DND-41 (cell line): ENCODE results near the gene MORN5.

ENCODE experiments used
- ATAC-seq: fragments of 200-7000 bp; cut with Tn5 transposase; 3 replicates; pipeline ENCODE4 v1.9.1; 2021; ENCODE audit warnings: low read depth; ENCODE audit not compliant: insufficient read depth
- DNase-seq: peaks from one replicate; pipeline ENCODE4 v3.0.0-alpha.2; 2020
- H2AFZ ChIP-seq: 2 replicates; pipeline ENCODE4 v1.6.0; 2012; ENCODE audit warnings: low read depth, low read length
- H3K27ac ChIP-seq: 2 replicates; pipeline ENCODE4 v1.5.1; 2012; ENCODE audit warnings: low read length, inconsistent platforms
- H3K27me3 ChIP-seq: fragments of 200-600 bp; sonication (generic); 2 replicates; pipeline ENCODE4 v1.6.0; 2012; ENCODE audit warnings: low read length, mild to moderate bottlenecking, inconsistent platforms; ENCODE audit not compliant: insufficient read depth, poor library complexity
- H3K36me3 ChIP-seq: 2 replicates; pipeline ENCODE4 v1.5.1; 2012; ENCODE audit warnings: low read length, inconsistent platforms; ENCODE audit not compliant: insufficient read depth
- H3K4me1 ChIP-seq: 2 replicates; pipeline ENCODE4 v1.5.1; 2012; ENCODE audit warnings: mild to moderate bottlenecking, low read length; ENCODE audit not compliant: insufficient read depth
- H3K4me2 ChIP-seq: 2 replicates; pipeline ENCODE4 v1.6.0; 2012; ENCODE audit warnings: mild to moderate bottlenecking, moderate library complexity, low read length, inconsistent platforms; ENCODE audit not compliant: insufficient read depth
- H3K4me3 ChIP-seq, 2 experiments: fragments of 200-600 bp in 1 of 2; shearing (Covaris generic) in 1 of 2; 2 replicates each; pipeline ENCODE4 v1.5.1; 2012 to 2016; ENCODE audit warnings: inconsistent platforms in 2 of 2, low read length in 2 of 2, mild to moderate bottlenecking in 2 of 2, low read depth in 1 of 2, moderate library complexity in 1 of 2
- H3K79me2 ChIP-seq: 2 replicates; pipeline ENCODE4 v1.6.0; 2012; ENCODE audit warnings: low read length, inconsistent platforms; ENCODE audit not compliant: insufficient read depth
- H3K9ac ChIP-seq: 2 replicates; pipeline ENCODE4 v1.6.0; 2012; ENCODE audit warnings: low read depth, mild to moderate bottlenecking, inconsistent platforms, low read length, moderate library complexity
- H3K9me3 ChIP-seq: 2 replicates; pipeline ENCODE4 v1.5.1; 2012; ENCODE audit warnings: low read length, moderate library complexity, mild to moderate bottlenecking, inconsistent platforms; ENCODE audit not compliant: insufficient read depth, severe bottlenecking
- H4K20me1 ChIP-seq: 2 replicates; pipeline ENCODE4 v1.6.0; 2012; ENCODE audit warnings: low read length; ENCODE audit not compliant: insufficient read depth
- CTCF ChIP-seq: IDR thresholded peaks from 2 replicates; pipeline ENCODE4 v1.5.1; 2012; ENCODE audit warnings: borderline replicate concordance, low read length, moderate library complexity, mild to moderate bottlenecking; ENCODE audit not compliant: poor library complexity, severe bottlenecking; ENCODE audit errors: extremely low read depth
- EZH2 ChIP-seq: IDR thresholded peaks from 3 replicates; pipeline ENCODE4 v1.6.1; 2012; ENCODE audit warnings: borderline replicate concordance, low read depth, mild to moderate bottlenecking, moderate library complexity, low read length, inconsistent platforms; ENCODE audit not compliant: severe bottlenecking

The MORN5 gene

GRCh38 chr9:122134822-122135528 is 24.7 kb upstream of the MORN5 start:
- no peak overlapping the region for H2AFZ ChIP-seq
- no peaks in the 10 kb centered on the region for H3K4me1 ChIP-seq
- no peak overlapping the region for H3K4me2 ChIP-seq
- DNase-seq (no peak), ATAC-seq (no peak)
- H3K27me3 ChIP-seq, result no peaks in the 10 kb centered on the region
- H3K9me3 ChIP-seq, result no peaks in the 10 kb centered on the region
- H3K27ac ChIP-seq, result no peak overlapping the region
- H3K36me3 ChIP-seq, result no peaks in the 10 kb centered on the region
- no peaks in the 10 kb centered on the region for H4K20me1 ChIP-seq
- no peak overlapping the region for H3K9ac ChIP-seq
- H3K79me2 ChIP-seq, result no peaks in the 10 kb centered on the region
- no peak overlapping the region for H3K4me3 ChIP-seq
- TF ChIP-seq CTCF, result no peak
- no peak for TF ChIP-seq EZH2

DNA sequence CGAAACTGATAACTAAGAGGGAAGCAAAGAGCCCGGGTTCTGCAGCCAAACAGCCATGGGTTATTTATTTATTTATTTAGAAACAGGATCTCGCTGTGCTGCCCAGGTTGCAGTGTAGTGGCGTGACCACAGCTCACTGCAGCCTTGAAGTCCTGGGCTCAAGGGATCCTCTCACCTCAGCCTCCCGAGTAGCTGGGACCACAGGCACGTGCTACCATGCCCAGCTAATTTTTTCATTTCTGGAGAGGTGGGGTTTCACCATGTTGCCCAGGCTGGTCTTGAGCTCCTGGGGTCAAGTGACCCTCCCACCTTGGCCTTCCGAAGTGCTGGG is 24.2 kb upstream of the MORN5 start:
- H3K4me3 ChIP-seq, result no peak overlapping the region
- no peak for TF ChIP-seq CTCF
- TF ChIP-seq EZH2, result no peak
- H3K4me2 ChIP-seq, result no peak overlapping the region
- H3K27ac ChIP-seq, result no peak overlapping the region
- H3K36me3 ChIP-seq, result no peaks in the 10 kb centered on the region
- H3K9me3 ChIP-seq, result no peaks in the 10 kb centered on the region
- H2AFZ ChIP-seq, result no peak overlapping the region
- H3K4me1 ChIP-seq, result no peaks in the 10 kb centered on the region
- H3K79me2 ChIP-seq, result no peaks in the 10 kb centered on the region
- no peaks in the 10 kb centered on the region for H3K27me3 ChIP-seq
- ATAC-seq, result no peak
- no peak overlapping the region for H3K9ac ChIP-seq
- no peaks in the 10 kb centered on the region for H4K20me1 ChIP-seq
- no peak for DNase-seq

GRCh38 chr9:122138560-122139268 is 21.0 kb upstream of the MORN5 start:
- Histone ChIP-seq H3K4me2 (no peak overlapping the region), H3K9ac (no peak overlapping the region)
- no peak for ATAC-seq

More at GRCh38 chr9:122138560-122139268, 21.0 kb upstream of the MORN5 start:
- Histone ChIP-seq H3K36me3 (peaks cover 9% of the 10 kb centered on the region), H3K9me3 (no peaks in the 10 kb centered on the region), H3K4me1 (no peaks in the 10 kb centered on the region), H2AFZ (no peak overlapping the region), H3K79me2 (no peaks in the 10 kb centered on the region), H3K4me3 (no peak overlapping the region), H4K20me1 (no peaks in the 10 kb centered on the region), H3K27ac (no peak overlapping the region), H3K27me3 (no peaks in the 10 kb centered on the region)
- TF ChIP-seq EZH2 (no peak), CTCF (no peak)
- no peak for DNase-seq
